Endothelial cell (in vitro differentiated cells): ENCODE data around the gene TMEM179B. TPM values are rescaled to one million over a fixed set of nuclear protein-coding genes. Genes with fewer than 3 reads are reported as not detected.

Experiments used
- DNase-seq: peaks from one replicate; pipeline ENCODE4 v3.0.0; 2021; ENCODE audit warnings: low spot score
- H3K27ac Mint-ChIP-seq: one replicate; pipeline ENCODE4 v1.8.0; 2021; ENCODE audit warnings: mixed read lengths, inconsistent platforms; ENCODE audit not compliant: unreplicated experiment
- H3K27me3 Mint-ChIP-seq: one replicate; pipeline ENCODE4 v1.8.0; 2021; ENCODE audit warnings: mild to moderate bottlenecking, moderate library complexity, mixed read lengths, inconsistent platforms; ENCODE audit not compliant: unreplicated experiment
- H3K36me3 Mint-ChIP-seq: one replicate; pipeline ENCODE4 v1.8.0; 2021; ENCODE audit warnings: mild to moderate bottlenecking, low read depth, mixed read lengths, inconsistent platforms; ENCODE audit not compliant: unreplicated experiment
- H3K4me1 Mint-ChIP-seq: one replicate; pipeline ENCODE4 v1.8.0; 2021; ENCODE audit warnings: mild to moderate bottlenecking, mixed read lengths, inconsistent platforms; ENCODE audit not compliant: unreplicated experiment
- H3K4me3 Mint-ChIP-seq: one replicate; pipeline ENCODE4 v1.8.0; 2021; ENCODE audit warnings: mild to moderate bottlenecking, mixed read lengths, inconsistent platforms; ENCODE audit not compliant: unreplicated experiment
- H3K9me3 Mint-ChIP-seq: one replicate; pipeline ENCODE4 v1.8.0; 2021; ENCODE audit warnings: mixed read lengths, inconsistent platforms; ENCODE audit not compliant: unreplicated experiment
- total RNA-seq: library from RNA; stranded (reverse); fragmentation: NEBNext Ultra II Directional; extraction: Animal tissue kit (Norgen Biotek cat#: 25700); gene quantifications from one replicate; pipeline ENCODE4 v1.2.1, GENCODE V29; 2021; ENCODE audit not compliant: unreplicated experiment
- TF ChIP-seq, protein P1 (sequence below): fragments of 200-600 bp; sonication (generic); IDR thresholded peaks from one replicate; pipeline ENCODE4 v1.5.0; 2021; ENCODE audit warnings: antibody characterized with exemption; ENCODE audit not compliant: unreplicated experiment

The TMEM179B gene
- total RNA-seq, 1 donor from 2014 or later: 26.7 TPM

DNA sequence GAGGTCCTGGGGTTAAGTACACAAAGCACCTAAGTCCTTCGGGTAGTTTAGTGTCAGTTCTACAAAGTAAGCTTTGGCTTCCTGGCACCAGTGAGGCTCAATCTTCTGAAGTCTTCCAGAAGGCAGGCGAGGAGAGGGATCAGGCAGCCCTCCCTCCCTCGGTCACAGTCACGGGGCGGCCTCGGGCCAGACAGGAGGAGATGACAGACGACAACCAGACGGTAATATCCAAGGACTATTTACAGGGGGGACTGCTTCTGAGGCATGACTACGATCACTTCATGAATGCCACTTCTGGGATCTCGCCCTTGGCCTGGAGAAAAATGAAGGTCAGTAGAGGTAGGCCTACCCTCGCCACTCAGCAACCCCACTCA, 5.0 kb downstream of the TMEM179B start:
- Mint-ChIP-seq H3K9me3 (no peaks in the 10 kb centered on the region), H3K36me3 (peaks cover 42% of the 10 kb centered on the region), H3K4me1 (peaks cover 20% of the 10 kb centered on the region), H3K27ac (peak overlapping the region; percentile 85), H3K27me3 (peaks cover 12% of the 10 kb centered on the region), H3K4me3 (peak overlapping the region; percentile 88)
- DNase-seq: no peak
- TF ChIP-seq, protein P1, sequence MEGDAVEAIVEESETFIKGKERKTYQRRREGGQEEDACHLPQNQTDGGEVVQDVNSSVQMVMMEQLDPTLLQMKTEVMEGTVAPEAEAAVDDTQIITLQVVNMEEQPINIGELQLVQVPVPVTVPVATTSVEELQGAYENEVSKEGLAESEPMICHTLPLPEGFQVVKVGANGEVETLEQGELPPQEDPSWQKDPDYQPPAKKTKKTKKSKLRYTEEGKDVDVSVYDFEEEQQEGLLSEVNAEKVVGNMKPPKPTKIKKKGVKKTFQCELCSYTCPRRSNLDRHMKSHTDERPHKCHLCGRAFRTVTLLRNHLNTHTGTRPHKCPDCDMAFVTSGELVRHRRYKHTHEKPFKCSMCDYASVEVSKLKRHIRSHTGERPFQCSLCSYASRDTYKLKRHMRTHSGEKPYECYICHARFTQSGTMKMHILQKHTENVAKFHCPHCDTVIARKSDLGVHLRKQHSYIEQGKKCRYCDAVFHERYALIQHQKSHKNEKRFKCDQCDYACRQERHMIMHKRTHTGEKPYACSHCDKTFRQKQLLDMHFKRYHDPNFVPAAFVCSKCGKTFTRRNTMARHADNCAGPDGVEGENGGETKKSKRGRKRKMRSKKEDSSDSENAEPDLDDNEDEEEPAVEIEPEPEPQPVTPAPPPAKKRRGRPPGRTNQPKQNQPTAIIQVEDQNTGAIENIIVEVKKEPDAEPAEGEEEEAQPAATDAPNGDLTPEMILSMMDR: no peak

DNA sequence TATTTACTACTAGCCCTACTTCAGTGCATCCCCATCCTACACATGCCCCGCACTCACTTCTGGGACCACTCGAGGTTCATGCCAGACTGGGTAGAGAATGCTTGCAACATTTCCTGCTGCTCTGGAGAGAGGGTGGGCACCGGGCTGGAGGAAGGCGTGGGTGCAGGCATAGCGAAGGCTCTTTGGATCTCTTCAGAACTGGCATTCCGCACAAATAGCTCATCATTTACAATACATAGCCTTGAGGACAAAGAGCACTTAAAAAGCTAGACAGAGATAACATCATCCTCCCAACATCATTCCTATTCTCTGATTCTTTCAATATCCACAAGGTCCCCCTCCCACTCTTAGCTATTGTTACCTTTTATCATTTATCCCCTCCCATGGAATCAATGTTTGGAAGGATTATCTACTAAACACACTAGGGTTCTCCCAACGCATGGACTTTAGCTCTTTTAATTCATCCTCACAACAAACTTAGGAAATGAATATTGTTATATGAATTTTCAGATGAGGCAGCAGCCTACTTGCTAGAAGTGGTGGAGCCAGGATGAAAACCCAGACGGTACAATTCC, 7.1 kb downstream of the TMEM179B start:
- no peak for DNase-seq
- Mint-ChIP-seq H3K9me3 (no peaks in the 10 kb centered on the region), H3K27ac (peak overlapping the region; percentile 52), H3K4me1 (peaks cover 17% of the 10 kb centered on the region), H3K27me3 (peaks cover 18% of the 10 kb centered on the region), H3K4me3 (peak overlapping the region; percentile 59), H3K36me3 (peaks cover 54% of the 10 kb centered on the region)
- TF ChIP-seq, protein P1: no peak

DNA sequence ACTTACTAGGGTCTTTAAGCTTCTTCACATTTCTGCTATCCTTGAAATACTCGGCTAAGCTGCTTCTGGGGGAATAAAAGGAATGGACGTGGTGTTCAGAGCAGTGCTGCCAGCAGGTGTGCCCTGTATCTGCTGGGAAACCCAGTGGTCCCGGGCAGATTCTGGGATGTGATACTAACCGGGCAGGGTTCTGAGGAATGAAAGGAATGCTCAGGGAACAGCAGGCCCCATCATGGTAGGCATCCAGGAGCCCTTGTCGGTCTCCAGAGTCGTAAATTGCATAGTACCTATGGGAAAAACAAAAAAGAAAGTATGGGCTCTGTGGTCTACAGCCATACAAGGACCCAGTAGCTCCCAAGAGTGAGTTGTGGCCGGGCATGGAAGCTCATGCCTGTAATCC, 9.1 kb downstream of the TMEM179B start:
- no peak for DNase-seq
- peaks cover 53% of the 10 kb centered on the region for H3K36me3 Mint-ChIP-seq
- H3K9me3 Mint-ChIP-seq: no peaks in the 10 kb centered on the region
- H3K27me3 Mint-ChIP-seq: peaks cover 12% of the 10 kb centered on the region
- TF ChIP-seq, protein P1: no peak
- no peak overlapping the region for H3K27ac Mint-ChIP-seq
- H3K4me1 Mint-ChIP-seq: peaks cover 8% of the 10 kb centered on the region
- H3K4me3 Mint-ChIP-seq: peak overlapping the region; percentile 31

DNA sequence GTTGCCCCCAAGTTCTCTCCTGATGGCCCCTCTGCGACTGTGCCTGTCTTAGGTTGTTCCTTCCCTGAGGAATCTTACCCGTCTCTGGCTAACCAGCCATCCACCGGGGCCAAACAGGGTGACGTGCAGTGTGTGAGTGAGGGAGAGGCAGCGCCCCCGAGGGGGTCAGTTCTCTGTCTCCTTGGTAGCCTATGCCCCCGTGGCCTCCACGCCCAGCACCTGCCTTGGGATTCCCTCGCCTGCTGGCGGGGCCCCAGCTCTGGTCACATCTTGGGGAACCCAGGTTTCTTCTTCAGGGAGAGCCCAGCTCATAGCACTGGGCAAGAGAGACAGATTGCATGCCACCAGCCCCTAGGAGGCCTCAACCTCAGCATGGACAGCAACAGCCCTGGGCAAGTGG, 12.3 kb downstream of the TMEM179B start:
- Mint-ChIP-seq H3K9me3 (no peaks in the 10 kb centered on the region), H3K4me1 (peaks cover 8% of the 10 kb centered on the region), H3K27ac (no peak overlapping the region), H3K27me3 (peaks cover 5% of the 10 kb centered on the region), H3K36me3 (peaks cover 61% of the 10 kb centered on the region), H3K4me3 (peak overlapping the region; percentile 72)
- no peak for DNase-seq
- TF ChIP-seq, protein P1: no peak

DNA sequence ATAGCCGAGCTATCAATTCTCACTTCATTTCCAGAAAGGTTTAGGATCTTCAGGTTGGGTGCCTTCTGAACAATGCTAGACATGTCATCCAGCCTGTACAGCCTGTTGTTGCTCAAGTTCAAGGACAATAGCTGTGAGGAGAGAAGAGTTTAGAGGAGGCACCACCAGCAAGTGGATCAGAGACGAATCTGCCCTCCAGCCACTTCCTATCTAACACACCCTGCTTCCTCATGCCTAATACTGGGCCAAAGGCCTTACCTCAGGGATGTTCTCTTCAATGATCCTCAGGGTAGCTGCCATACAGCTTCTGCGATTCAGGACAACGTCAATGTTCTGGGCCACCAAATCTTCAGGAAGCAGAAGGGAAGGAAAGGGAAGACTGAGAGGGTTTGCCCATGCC, 13.9 kb downstream of the TMEM179B start:
- no peaks in the 10 kb centered on the region for H3K9me3 Mint-ChIP-seq
- peaks cover 11% of the 10 kb centered on the region for H3K27me3 Mint-ChIP-seq
- no peak overlapping the region for H3K4me3 Mint-ChIP-seq
- no peak overlapping the region for H3K27ac Mint-ChIP-seq
- no peak for DNase-seq
- TF ChIP-seq, protein P1: no peak
- peaks cover 16% of the 10 kb centered on the region for H3K4me1 Mint-ChIP-seq
- peaks cover 50% of the 10 kb centered on the region for H3K36me3 Mint-ChIP-seq
